Pancreas (tissue), 10 donors: ENCODE measurements around the gene CTNNA3. TPM values are rescaled to one million over a fixed set of nuclear protein-coding genes. Genes with fewer than 3 reads are reported as not detected.
"Not testable (repeated sequence)": the region's sequence is repeated elsewhere in the genome, so short reads cannot be mapped to it uniquely, and the experiment has no call there.

Source experiments
- ATAC-seq, 4 donors: fragments of 200-7000 bp; cut with Tn5 transposase; one replicate each; pipeline versions ENCODE4 v1.8.0 to v1.9.1; 2020; ENCODE audit warnings: mild to moderate bottlenecking in 4 of 4, moderate library complexity in 4 of 4
- DNase-seq, 6 donors: peaks; one replicate each; pipeline ENCODE4 v3.0.0-alpha.2; 2020
- FAIRE-seq: peaks from 2 replicates; lab custom pipeline; 2012; peaks lifted over from hg19 to GRCh38; lab: Jason Lieb, UNC
- H3K27ac ChIP-seq, 4 donors: fragments of 200-600 bp; sonication (generic); 1 replicate in 3 of 4; 2 replicates in 1 of 4; pipeline versions ENCODE4 v1.5.0 to v1.8.0; 2020
- H3K27me3 ChIP-seq, 4 donors: fragments of 200-600 bp; one replicate each; pipeline ENCODE4 v1.8.0; 2021
- H3K36me3 ChIP-seq, 3 donors: fragments of 200-600 bp; sonication (generic) in 1 of 3; one replicate each; pipeline versions ENCODE4 v1.5.0 to v1.8.0; 2020 to 2021
- H3K4me1 ChIP-seq, 3 donors: fragments of 200-600 bp; one replicate each; pipeline ENCODE4 v1.8.0; 2021
- H3K4me3 ChIP-seq, 4 donors: fragments of 200-600 bp; sonication (generic) in 2 of 4; one replicate each; pipeline versions ENCODE4 v1.5.0 to v1.8.0; 2020 to 2021
- H3K9me3 ChIP-seq, 4 donors: fragments of 200-600 bp; one replicate each; pipeline ENCODE4 v1.8.0; 2021
- CTCF ChIP-seq, 4 donors: fragments of 200-600 bp; sonication (generic) in 3 of 4; IDR thresholded peaks; one replicate each; pipeline versions ENCODE4 v1.5.0 to v1.8.0; 2021; ENCODE audit warnings: antibody characterized with exemption in 4 of 4
- WGBS, 2 donors: extraction: QIAGEN DNeasy Blood & Tissue Kit; methylation state at CpG; one replicate each; pipeline ENCODE4 v1.1.7; 2013; 5-methylcytosine and 5-hydroxymethylcytosine counted together
- intact Hi-C, 3 donors: fragments of 100-400 bp; cut with DNase I; formaldehyde crosslinking; loops; one replicate each; pipeline versions ENCODE4 v1.11.1 to v1.14.2; 2022
- polyA plus RNA-seq, 2 donors: library from polyadenylated mRNA; stranded (reverse); fragments of 200-250 nt; gene quantifications; one replicate each; pipeline ENCODE4 v1.2.3, GENCODE V29; 2013
- total RNA-seq, 6 donors: library from RNA; stranded (reverse); fragmentation: NEBNext Ultra II Directional in 4 of 6; extraction: Animal tissue kit (Norgen Biotek cat#: 25700) in 4 of 6; gene quantifications; one replicate each; pipeline versions ENCODE4 v1.2.1 to v1.2.4, GENCODE V29; 2021 to 2023
- donor health status: healthy with polysubstance abuse.
- donor health status: DM: no; HTN: no; CAD: no; lungs with moderate emphysema.
- donor health status: DM: no; HTN: no; CAD: no.
- donor health status: control.
- donor health status: control.
- donor health status: Bipolar disorder and iron deficiency.
- donor health status: DM: yes; HTN: yes; CAD: no.
- donor health status: DM: no; HTN: no; CAD: no.
- donor health status: DM: no; HTN: no; CAD: no.
- donor health status: DM: yes; HTN: yes; CAD: no.

CTNNA3 gene
- total and polyA plus RNA-seq, 8 donors = 0.02 to 0.83 (median 0.21) TPM

GRCh38 chr10:67722113-67722512, 26.1 kb upstream of the CTNNA3 start:
- H3K9me3 ChIP-seq = no peaks in the 10 kb centered on the region
- no peak overlapping the region for H3K27ac ChIP-seq
- no peaks in the 10 kb centered on the region for H3K36me3 ChIP-seq
- H3K27me3 ChIP-seq = no peaks in the 10 kb centered on the region
- no peak for FAIRE-seq
- TF ChIP-seq CTCF (IDR thresholded peaks at IDR 0.05) = no peak
- intact Hi-C loops = no loop called here
- no peak for ATAC-seq
- H3K4me3 ChIP-seq = no peak overlapping the region
- no peak for DNase-seq
- no peaks in the 10 kb centered on the region for H3K4me1 ChIP-seq

GRCh38 chr10:67716455-67716854, 20.5 kb upstream of the CTNNA3 start:
- H3K27me3 ChIP-seq, H3K4me3 ChIP-seq, H3K36me3 ChIP-seq, DNase-seq, H3K4me1 ChIP-seq, H3K9me3 ChIP-seq, FAIRE-seq, intact Hi-C loops, ATAC-seq, H3K27ac ChIP-seq: not testable (repeated sequence)
- 86 to 95% methylated on average over 4 of the region's 4 CpGs for WGBS, 2 donors

GRCh38 chr10:67705921-67706320, 9.9 kb upstream of the CTNNA3 start:
- WGBS, 2 donors = 70 to 77% methylated on average over 1 of the region's 1 CpG
- Histone ChIP-seq H3K4me3 (no peak overlapping the region), H3K4me1 (no peaks in the 10 kb centered on the region), H3K9me3 (no peaks in the 10 kb centered on the region), H3K27me3 (no peaks in the 10 kb centered on the region), H3K36me3 (no peaks in the 10 kb centered on the region), H3K27ac (no peak overlapping the region)
- DNase-seq = no peak
- no peak for FAIRE-seq
- ATAC-seq = no peak
- intact Hi-C loops = no loop called here
- no peak for TF ChIP-seq CTCF (IDR thresholded peaks at IDR 0.05)

GRCh38 chr10:67699613-67700270, 3.7 kb upstream of the CTNNA3 start:
- ATAC-seq, H3K27ac ChIP-seq, H3K4me1 ChIP-seq, H3K4me3 ChIP-seq, H3K9me3 ChIP-seq, FAIRE-seq, H3K27me3 ChIP-seq, DNase-seq, H3K36me3 ChIP-seq: not testable (repeated sequence)
- 83 to 95% methylated on average over 22 to 23 of the region's 23 CpGs for WGBS, 2 donors
- intact Hi-C loops = loop anchor here in 1 of 3 donors (5.0 kb wide), 1 partner anchor 83 kb away; no protein-coding TSS in a partner anchor

- FAIRE-seq (no peak), DNase-seq (no peak), ATAC-seq (no peak)
- 45 to 54% methylated on average over 4 of the region's 4 CpGs for WGBS, 2 donors
- no peak overlapping the region for H3K27ac ChIP-seq
- no peaks in the 10 kb centered on the region for H3K27me3 ChIP-seq
- intact Hi-C loops = loop anchor here in 1 of 3 donors (5.0 kb wide), 1 partner anchor 84 kb away; no protein-coding TSS in a partner anchor
- TF ChIP-seq CTCF (IDR thresholded peaks at IDR 0.05) = no peak
- no peaks in the 10 kb centered on the region for H3K4me1 ChIP-seq
- H3K9me3 ChIP-seq = no peaks in the 10 kb centered on the region
- no peak overlapping the region for H3K4me3 ChIP-seq
- H3K36me3 ChIP-seq = no peaks in the 10 kb centered on the region
These were observed 2.2 kb upstream of the CTNNA3 start for GRCh38 chr10:67698164-67698563.

- H3K9me3 ChIP-seq = no peaks in the 10 kb centered on the region
- intact Hi-C loops = loop anchor here in 1 of 3 donors (5.0 kb wide), 1 partner anchor 85 kb away; no protein-coding TSS in a partner anchor
- peak; percentile 77 to 92 (median 86) for ATAC-seq
- no peaks in the 10 kb centered on the region for H3K36me3 ChIP-seq
- peak; percentile 19 to 57 (median 52) for TF ChIP-seq CTCF (IDR thresholded peaks at IDR 0.05)
- H3K27ac ChIP-seq = no peak overlapping the region
- H3K4me1 ChIP-seq = no peaks in the 10 kb centered on the region
- no peak overlapping the region for H3K4me3 ChIP-seq
- peak; percentile 60 for FAIRE-seq
- 5 to 6% methylated on average over 2 of the region's 2 CpGs for WGBS, 2 donors
- peak in 1 of 6 donors; percentile 12 for DNase-seq
- H3K27me3 ChIP-seq = no peaks in the 10 kb centered on the region
These were observed 1.7 kb upstream of the CTNNA3 start for GRCh38 chr10:67697724-67698131.
